Hindlimb muscle (tissue), 1 donor: ENCODE results near the gene CREBL2. TPM values are rescaled to one million over a fixed set of nuclear protein-coding genes. Genes with fewer than 3 reads are reported as not detected.
"Not testable (repeated sequence)": the region's sequence is repeated elsewhere in the genome, so short reads cannot be mapped to it uniquely, and the experiment has no call there.

Experiments used
- DNase-seq: peaks from one replicate; pipeline ENCODE4 v3.0.0-alpha.2; 2013
- polyA plus RNA-seq: library from polyadenylated mRNA; unstranded; fragments of 120-200 nt; gene quantifications from one replicate; pipeline ENCODE4 v1.2.1, GENCODE V29; 2013; ENCODE audit not compliant: insufficient read length

Gene CREBL2
- polyA plus RNA-seq, 1 donor, result 10.6 TPM

GRCh38 chr12:12639995-12640394 lies 28.3 kb downstream of the CREBL2 start:
- not testable (repeated sequence) for DNase-seq

- no peak for DNase-seq
These were observed 30.0 kb downstream of the CREBL2 start for GRCh38 chr12:12641650-12642049.

DNA sequence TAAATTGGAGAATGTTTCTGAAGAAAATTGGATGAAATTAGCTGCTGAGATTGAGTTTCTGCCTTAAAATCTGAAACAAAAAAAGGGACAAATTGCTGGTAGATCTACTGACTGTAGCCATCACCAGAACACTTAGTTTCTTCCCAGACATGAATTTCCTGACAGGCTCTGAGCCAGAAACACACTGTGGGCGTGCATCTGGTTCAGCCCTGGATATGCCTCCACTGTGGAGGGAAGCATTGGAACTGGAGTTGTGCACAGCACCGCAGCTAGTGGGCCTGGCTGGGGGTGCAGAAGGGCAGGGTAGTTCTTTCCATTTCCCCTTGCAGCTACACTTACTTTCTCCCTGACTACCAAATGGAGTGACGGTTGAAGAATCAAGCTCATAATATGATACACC lies 31.2 kb downstream of the CREBL2 start:
- no peak for DNase-seq

- DNase-seq, result no peak
These were observed 33.8 kb downstream of the CREBL2 start for GRCh38 chr12:12645485-12645884.

DNA sequence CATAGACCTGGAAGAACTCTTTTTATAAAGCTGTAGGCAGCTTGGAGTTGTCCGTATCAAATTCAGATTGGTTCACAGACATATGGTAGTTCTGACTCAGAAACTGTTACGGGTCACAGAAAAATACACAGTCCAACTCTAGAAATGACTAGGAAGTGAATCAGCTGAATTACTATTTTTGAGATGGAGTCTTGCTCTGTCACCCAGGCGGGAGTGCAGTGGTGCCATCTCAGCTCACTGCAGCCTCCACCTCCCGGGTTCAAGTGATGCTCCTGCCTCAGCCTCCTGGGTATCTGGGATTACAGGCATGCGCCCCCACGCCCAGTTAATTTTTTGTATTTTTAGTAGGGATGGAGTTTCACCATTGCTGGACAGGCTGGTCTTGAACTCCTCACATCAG lies 34.3 kb downstream of the CREBL2 start:
- not testable (repeated sequence) for DNase-seq

- DNase-seq, result no peak
These were observed 34.9 kb downstream of the CREBL2 start for GRCh38 chr12:12646483-12647072.

GRCh38 chr12:12648284-12648683 lies 36.6 kb downstream of the CREBL2 start:
- no peak for DNase-seq

DNA sequence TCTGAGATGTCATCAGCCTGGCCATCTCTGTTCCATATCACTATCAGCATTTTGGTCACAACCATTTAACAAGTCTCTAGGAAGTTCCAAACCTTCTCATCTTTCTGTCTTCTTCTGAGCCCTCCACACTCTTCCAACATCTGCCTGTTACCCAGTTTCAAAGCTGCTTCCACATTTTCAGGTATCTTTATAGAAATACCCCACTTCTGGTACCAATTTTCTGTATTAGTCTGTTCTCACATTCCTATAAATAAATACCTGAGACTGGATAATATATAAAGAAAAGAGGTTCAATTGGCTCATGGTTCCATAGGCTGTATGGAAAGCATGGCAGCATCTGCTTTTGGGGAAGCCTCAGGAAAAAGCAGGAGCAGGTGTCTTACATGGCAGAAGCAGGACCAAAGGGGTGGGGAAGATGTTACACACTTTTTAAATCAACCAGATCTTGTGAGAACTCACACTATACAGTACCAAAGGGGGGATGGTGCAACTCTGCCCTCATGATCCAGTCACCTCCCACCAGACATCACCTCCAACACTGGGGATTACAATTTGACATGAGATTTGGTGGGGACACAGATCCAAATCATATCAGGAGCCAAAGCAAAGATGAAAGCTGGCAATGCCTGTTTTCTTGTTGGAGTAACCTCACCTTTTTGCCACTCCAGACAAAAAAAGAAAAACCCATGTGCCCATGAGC lies 37.4 kb downstream of the CREBL2 start:
- DNase-seq, result no peak

DNA sequence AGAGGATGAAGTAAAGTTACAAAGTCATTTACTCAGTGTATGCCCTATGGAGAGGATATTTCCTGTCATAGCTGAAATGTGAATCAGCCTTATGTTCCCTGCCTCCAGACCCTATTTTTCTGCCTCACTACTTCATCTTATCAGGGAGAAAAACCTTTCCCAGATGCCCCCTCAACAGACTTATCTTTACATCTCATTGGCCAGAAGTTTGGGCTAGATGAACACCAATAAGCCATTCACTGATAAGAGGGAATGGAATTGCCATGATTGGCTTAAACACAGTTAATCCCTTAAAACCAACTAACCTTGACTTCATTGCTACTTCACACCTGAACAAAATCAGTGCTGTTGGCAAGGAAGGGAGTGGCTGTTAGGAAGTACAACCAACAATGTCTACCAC lies 40.1 kb downstream of the CREBL2 start:
- no peak for DNase-seq

DNA sequence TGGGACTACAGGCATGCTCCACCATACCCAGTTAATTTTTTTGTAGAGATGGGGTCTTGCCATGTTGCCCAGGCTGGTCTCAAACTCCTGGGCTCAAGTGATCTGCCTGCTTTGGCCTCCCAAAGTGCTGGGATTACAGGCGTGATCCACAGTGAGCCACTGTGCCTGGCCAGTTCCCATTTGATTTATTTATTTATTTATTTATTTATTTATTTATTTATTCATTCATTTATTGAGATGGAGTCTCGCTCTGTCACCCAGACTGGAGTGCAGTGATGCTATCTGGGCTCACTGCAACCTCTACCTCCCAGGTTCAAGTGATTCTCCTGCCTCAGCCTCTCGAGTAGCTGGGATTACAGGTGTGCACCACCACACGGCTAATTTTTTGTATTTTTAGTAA lies 41.0 kb downstream of the CREBL2 start:
- DNase-seq, result not testable (repeated sequence)

DNA sequence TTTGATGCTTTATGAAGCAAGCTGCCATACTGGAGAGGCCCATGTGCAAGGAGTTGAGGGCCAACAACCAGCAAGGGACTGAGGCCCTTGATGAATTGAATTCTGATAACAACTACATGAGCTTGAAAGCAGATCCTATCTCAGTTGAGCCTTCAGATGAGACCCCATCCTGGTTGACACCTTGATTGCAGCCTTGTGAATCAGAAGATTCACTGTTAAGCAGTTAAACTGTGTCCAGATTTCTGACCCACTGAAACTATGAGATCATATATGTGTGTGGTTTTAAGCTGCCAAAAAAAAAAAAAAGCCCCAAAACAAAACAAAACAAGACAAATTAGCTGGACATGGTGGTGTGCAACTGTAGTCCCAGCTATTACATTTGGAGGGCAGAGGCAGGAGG lies 42.2 kb downstream of the CREBL2 start:
- no peak for DNase-seq

- no peak for DNase-seq
These were observed 43.2 kb downstream of the CREBL2 start for GRCh38 chr12:12654691-12655460.

- DNase-seq, result no peak
These were observed 48.5 kb downstream of the CREBL2 start for GRCh38 chr12:12660201-12660600.

- DNase-seq, result no peak
These were observed 49.6 kb downstream of the CREBL2 start for GRCh38 chr12:12661086-12661856.

- no peak for DNase-seq
These were observed 52.1 kb downstream of the CREBL2 start for GRCh38 chr12:12663644-12664294.

- DNase-seq, result no peak
These were observed 53.5 kb downstream of the CREBL2 start for GRCh38 chr12:12665194-12665593.

- DNase-seq, result no peak
These were observed 56.3 kb downstream of the CREBL2 start for GRCh38 chr12:12668005-12668404.

GRCh38 chr12:12669020-12669419 lies 57.3 kb downstream of the CREBL2 start:
- DNase-seq, result no peak

DNA sequence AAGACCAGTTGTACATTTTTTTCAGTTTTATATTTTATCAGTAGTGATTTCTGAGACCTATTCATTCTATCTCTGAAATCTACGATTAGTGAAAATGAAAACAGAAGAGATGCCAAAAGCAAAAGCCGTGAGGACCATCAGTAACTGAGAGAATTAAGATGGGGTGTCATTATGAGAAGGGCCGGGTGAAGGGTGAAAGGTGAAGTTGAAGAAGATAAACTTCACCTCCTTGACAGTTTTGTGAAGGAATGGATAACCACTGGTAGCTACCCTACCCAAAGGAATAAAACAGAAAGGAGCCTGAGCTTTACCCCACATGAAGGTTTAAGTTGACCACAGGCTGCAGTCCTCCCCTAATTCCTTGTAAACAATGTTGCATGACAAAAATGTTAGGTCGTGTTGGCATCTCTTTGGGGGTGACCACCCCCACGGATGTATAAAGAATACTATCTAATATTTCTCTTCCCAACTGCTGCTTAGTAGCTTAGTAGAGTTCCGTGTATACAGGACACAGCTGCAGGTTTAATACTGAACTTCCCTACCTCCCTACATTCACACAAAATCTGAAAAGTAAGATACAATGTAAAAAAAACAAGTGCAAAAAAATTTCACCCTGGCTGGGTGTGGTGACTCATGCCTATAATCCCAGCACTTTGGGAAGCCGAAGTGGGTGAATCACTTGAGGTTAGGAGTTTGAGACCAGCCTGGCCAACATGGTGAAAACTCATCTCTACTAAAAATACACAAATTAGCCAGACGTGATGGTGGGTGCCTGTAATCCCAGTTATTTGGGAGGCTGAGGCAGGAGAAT lies 60.4 kb downstream of the CREBL2 start:
- no peak for DNase-seq

DNA sequence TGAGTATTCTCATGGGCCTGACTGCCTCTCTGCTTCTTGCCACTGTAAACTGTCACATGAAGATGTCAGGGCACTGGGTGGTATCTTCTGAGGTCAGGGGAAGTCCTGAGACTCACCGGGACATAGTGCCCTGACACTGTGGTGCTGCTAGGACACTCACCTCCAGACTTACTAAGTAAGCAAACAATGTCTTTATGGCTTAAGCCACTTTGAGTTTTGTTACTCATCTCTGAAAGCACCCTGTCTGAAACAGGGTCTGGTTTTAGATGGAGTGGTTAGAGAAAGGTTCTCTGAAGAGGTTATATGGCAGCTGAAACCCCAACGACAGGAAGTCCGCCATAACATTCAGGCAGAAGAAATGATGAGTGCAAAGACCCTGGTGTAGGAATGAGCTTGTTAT lies 61.6 kb downstream of the CREBL2 start:
- no peak for DNase-seq

- no peak for DNase-seq
These were observed 64.9 kb downstream of the CREBL2 start for GRCh38 chr12:12676605-12677004.
